Measurements from ENCODE around the gene RACK1. TPM values are rescaled to one million over a fixed set of nuclear protein-coding genes. Genes with fewer than 3 reads are reported as not detected.

RACK1 gene
- total and polyA plus RNA-seq, 2 of the 8 experiments (the other 6 are each of a cell fraction or from before 2014, with no cell fraction given): 2,589 to 7,971 TPM

GRCh38 chr5:181263633-181264032, 19.9 kb upstream of the RACK1 start:
- peaks cover 3 to 26% of the 10 kb centered on the region in 2 experiments; a peak in 2 of 4 replicates for H3K79me2 ChIP-seq (ENCODE audit: control insufficient read depth in 1 of 2, insufficient read depth in 2 of 2, low read length in 2 of 2)
- H3K9me3 ChIP-seq (ENCODE audit: insufficient read depth in 2 of 2, low read depth in 1 of 2, low read length in 1 of 2): no peaks in the 10 kb centered on the region
- ChIA-PET POLR2A (ENCODE audit: partially characterized antibody) (interaction anchor here (1.0 to 34.2 kb wide), 4 partner anchors 10 to 79 kb away, joined by 3 to 1334 read pairs (median 6); partner anchors contain the start of genes RACK1 and TRIM41), CTCF (ENCODE audit: partially characterized antibody) (no interaction called here)
- peaks cover 0 to 6% (median 5%) of the 10 kb centered on the region in 4 experiments; a peak in 3 of 8 replicates for H3K36me3 ChIP-seq (ENCODE audit: control insufficient read depth in 2 of 4, insufficient read depth in 4 of 4, low read length in 3 of 4)
- H3K4me3 ChIP-seq (ENCODE audit: extremely low read depth in 1 of 4, insufficient read depth in 2 of 4, low read depth in 3 of 4, low read length in 4 of 4): no peak overlapping the region
- H2BK20ac ChIP-seq (ENCODE audit: low read length): no peak overlapping the region
- H4K20me1 ChIP-seq (replicated peaks in 1 of 2; ENCODE audit: control insufficient read depth in 1 of 2, insufficient read depth in 2 of 2, low read length in 2 of 2): peaks cover 7 to 12% of the 10 kb centered on the region in 2 experiments
- H2BK120ac ChIP-seq (replicated peaks; ENCODE audit: low read depth, low read length): no peak overlapping the region
- H3K27me3 ChIP-seq (replicated peaks in 1 of 4; ENCODE audit: control insufficient read depth in 3 of 4, extremely low read depth in 1 of 4, insufficient read depth in 3 of 4, low read length in 3 of 4): no peaks in the 10 kb centered on the region
- H3K4me1 ChIP-seq (replicated peaks in 1 of 4; ENCODE audit: control insufficient read depth in 3 of 4, insufficient read depth in 4 of 4, low read length in 3 of 4): peaks cover 4 to 10% (median 7%) of the 10 kb centered on the region in 4 experiments; a peak in 6 of 7 replicates
- no peak overlapping the region for H4K5ac ChIP-seq (ENCODE audit: insufficient read length, low read depth, low read length)
- H3K23ac ChIP-seq (ENCODE audit: insufficient read length): no peak overlapping the region
- H4K91ac ChIP-seq (replicated peaks; ENCODE audit: insufficient read length, low read length): no peak overlapping the region
- H3K14ac ChIP-seq (ENCODE audit: insufficient read length): no peak overlapping the region
- H2BK5ac ChIP-seq (ENCODE audit: low read depth, low read length): no peak overlapping the region
- no peak overlapping the region for H2AK5ac ChIP-seq (ENCODE audit: low read depth, low read length)
- H3K18ac ChIP-seq (ENCODE audit: extremely low read depth, low read length): no peak overlapping the region
- no peak overlapping the region for H3K56ac ChIP-seq (replicated peaks; ENCODE audit: insufficient read length, low read depth, low read length)
- H3K4me2 ChIP-seq (ENCODE audit: insufficient read depth in 1 of 2, low read depth in 2 of 2, low read length in 2 of 2): no peak overlapping the region
- FAIRE-seq (no peak), DNase-seq (ENCODE audit: low read depth in 1 of 2, low spot score in 2 of 2) (no peak)
- no peak overlapping the region for H3K4ac ChIP-seq (replicated peaks; ENCODE audit: insufficient read length, low read depth, low read length)
- WGBS, 2 experiments (ENCODE audit: extremely low coverage in 1 of 2, insufficient coverage in 1 of 2, insufficient read length in 1 of 2, insufficient replicate concordance in 2 of 2, low coverage in 1 of 2, low lambda C conversion rate in 2 of 2, missing lambda C conversion rate in 1 of 2): 69% methylated on average over 5 of the region's 5 CpGs; no CpG with 5 or more reads in 1 of the 2 experiments
- H4K8ac ChIP-seq (ENCODE audit: extremely low read depth, insufficient read depth, low read length): no peak overlapping the region
- no peak overlapping the region for H2BK12ac ChIP-seq (ENCODE audit: low read depth, low read length)
- peaks cover 15% of the 10 kb centered on the region for H3K79me1 ChIP-seq (ENCODE audit: low read depth, low read length)
- H2AFZ ChIP-seq (ENCODE audit: low read length): no peak overlapping the region
- H3K27ac ChIP-seq (ENCODE audit: low read depth, low read length): no peak overlapping the region
- no peak overlapping the region for H2BK15ac ChIP-seq (ENCODE audit: low read length)
- H3K23me2 ChIP-seq (ENCODE audit: low read depth, low read length): peaks cover 12% of the 10 kb centered on the region
- no peak overlapping the region for H3K9ac ChIP-seq (replicated peaks in 1 of 4; ENCODE audit: extremely low read depth in 1 of 4, low read depth in 3 of 4, low read length in 3 of 4)
- TF ChIP-seq SIRT6 (IDR thresholded peaks at IDR 0.05; ENCODE audit: low read length): no peak
- no peak for TF ChIP-seq ASH2L (IDR thresholded peaks at IDR 0.05; ENCODE audit: low read length)
- no peak for TF ChIP-seq POU5F1 (IDR thresholded peaks at IDR 0.05; ENCODE audit: low read depth, low read length)
- TF ChIP-seq SRF (IDR thresholded peaks at IDR 0.05; ENCODE audit: low read depth, low read length): no peak
- no peak for TF ChIP-seq MAX (IDR thresholded peaks at IDR 0.05)
- TF ChIP-seq RBBP5 (IDR thresholded peaks at IDR 0.05; ENCODE audit: borderline replicate concordance, low read depth, low read length): no peak
- no peak for TF ChIP-seq JUND (IDR thresholded peaks at IDR 0.05; ENCODE audit: low read length)
- TF ChIP-seq CHD1 (IDR thresholded peaks at IDR 0.05; ENCODE audit: low read depth, low read length): no peak
- no peak for TF ChIP-seq EP300 (IDR thresholded peaks at IDR 0.05; ENCODE audit: borderline replicate concordance in 1 of 2, low read depth in 2 of 2, low read length in 2 of 2)
- no peak for TF ChIP-seq KDM1A (IDR thresholded peaks at IDR 0.05; ENCODE audit: borderline replicate concordance, low read length)
- TF ChIP-seq PHF8 (conservative IDR thresholded peaks at IDR 0.05; ENCODE audit: low read depth, low read length): no peak
- TF ChIP-seq SUZ12 (IDR thresholded peaks at IDR 0.05; ENCODE audit: low read length): no peak
- no peak for TF ChIP-seq CTBP2 (IDR thresholded peaks at IDR 0.05; ENCODE audit: borderline replicate concordance, insufficient read depth, insufficient read length, low read length)
- no peak for TF ChIP-seq RXRA (IDR thresholded peaks at IDR 0.05; ENCODE audit: insufficient read depth, low read depth, low read length)
